HG02623 (cell line): ENCODE results near the gene DHRS13.
"Not testable (repeated sequence)": the region's sequence is repeated elsewhere in the genome, so short reads cannot be mapped to it uniquely, and the experiment has no call there.

Source experiments
- ATAC-seq: cut with Tn5 transposase; IDR thresholded peaks from one replicate; pipeline ENCODE4 v1.9.1; 2021; ENCODE audit warnings: moderate library complexity; ENCODE audit not compliant: unreplicated experiment

DHRS13 gene

DNA sequence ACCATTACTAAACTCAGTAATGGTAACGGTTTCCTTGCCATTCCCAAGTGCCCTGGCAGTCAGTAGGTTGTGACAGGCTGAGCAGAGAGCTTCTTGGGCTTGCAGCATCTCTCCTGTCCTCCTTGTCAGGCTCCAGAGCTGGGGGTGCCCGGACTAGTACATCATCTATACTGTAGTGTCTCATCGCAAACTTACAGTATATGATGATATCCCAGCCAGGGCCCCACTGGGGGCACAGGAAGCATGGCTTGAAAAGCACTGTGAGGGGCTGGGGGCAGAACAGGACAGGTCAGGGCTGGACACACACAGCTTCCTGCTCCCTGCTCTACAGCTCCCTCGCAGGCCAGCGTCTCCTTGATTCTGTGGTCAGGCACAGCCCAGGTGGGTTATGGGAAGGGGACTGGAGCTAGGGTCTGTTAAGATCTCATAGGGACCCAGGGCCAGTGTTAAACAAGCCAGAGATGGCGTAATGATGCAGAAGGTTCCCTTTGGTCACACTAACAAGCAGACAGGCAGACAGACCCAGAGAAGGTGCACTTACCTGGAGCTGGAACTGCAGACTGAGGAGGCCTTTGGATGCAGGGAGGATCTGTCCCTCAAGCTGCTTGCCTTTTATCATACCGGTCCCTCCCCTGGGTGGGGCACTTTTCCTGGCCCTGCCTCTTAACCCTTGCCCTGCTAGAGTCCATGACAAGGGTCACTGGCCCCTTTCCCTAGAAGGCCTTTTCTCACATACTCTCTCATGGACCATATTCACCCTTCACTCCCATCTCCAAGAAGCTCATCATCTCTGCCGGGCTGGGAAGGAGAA, 41.3 kb downstream of the DHRS13 start:
- no peak for ATAC-seq

DNA sequence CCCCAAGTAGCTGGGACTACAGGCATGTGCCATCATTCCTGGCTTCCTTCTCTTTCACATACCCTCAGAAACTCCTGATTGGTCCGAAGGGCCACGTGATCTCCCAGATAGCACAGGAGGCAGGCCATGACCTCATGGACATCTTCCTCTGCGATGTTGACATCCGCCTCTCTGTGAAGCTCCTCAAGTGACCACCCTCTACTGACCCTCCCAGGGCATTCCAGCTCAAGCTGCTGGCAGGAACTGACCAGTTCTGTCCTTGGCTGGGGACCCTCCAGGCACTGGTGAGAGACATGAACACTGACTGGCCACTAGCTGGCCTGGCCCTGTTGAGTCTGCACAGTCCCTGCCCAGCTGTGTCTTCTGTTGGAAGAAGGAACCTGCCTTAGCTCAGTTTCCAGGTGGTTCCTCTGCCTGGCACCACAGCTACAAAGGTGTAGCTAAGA, 42.5 kb downstream of the DHRS13 start:
- no peak for ATAC-seq

DNA sequence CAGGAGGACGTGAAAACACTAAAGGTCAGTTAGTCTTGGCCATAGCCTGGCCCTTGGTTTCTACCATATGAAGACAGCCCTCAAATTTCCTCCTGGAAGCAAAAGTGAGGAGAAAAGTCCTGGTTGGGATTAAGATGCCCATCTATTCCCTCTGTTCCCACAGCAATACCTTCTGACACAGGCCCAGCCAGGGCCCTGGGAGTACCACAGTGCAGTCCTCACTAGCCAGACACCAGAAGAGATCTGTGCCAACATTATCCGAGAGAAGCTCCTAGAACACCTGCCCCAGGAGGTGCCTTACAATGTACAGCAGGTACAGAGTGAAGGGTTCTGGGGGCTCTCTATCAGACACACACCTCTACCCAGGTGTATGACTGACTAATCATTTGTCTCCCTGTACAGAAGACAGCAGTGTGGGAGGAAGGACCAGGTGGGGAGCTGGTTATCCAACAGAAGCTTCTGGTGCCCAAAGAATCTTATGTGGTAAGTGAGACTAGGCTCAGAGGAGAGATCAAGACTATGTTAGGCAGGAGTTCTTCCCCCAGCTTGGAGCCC, 44.0 kb downstream of the DHRS13 start:
- ATAC-seq = no peak

DNA sequence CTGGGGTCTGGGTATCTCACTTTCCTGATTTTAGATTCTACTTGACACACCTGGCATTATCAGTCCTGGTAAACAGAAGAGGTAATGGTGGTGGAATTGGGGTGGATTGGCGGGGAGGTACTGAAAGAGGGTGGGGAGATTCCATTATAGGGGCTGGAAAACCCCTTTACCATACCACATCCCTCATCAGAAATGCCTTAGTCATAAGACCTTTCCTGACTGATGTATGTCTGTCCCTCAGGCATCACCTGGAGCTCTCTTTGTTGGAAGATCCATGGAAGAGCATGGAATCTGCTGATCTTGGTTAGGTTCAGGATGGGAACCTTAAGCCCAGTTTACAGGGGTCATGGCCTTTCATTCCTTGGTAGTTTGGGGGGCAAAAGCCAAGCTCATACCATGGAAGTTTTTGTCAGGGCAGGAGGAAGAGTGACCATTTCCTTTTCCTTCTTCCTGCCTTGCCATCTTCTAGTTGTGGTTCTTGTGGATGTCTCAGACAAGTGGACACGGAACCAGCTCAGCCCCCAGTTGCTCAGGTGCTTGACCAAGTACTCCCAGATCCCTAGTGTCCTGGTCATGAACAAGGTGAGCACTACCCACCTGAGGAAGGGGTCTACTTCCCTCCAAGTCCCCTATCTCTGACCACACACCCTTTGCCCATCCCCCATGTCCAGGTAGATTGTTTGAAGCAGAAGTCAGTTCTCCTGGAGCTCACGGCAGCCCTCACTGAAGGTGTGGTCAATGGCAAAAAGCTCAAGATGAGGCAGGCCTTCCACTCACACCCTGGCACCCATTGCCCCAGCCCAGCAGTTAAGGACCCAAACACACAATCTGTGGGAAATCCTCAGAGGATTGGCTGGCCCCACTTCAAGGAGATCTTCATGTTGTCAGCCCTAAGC, 44.7 kb downstream of the DHRS13 start:
- ATAC-seq = no peak

DNA sequence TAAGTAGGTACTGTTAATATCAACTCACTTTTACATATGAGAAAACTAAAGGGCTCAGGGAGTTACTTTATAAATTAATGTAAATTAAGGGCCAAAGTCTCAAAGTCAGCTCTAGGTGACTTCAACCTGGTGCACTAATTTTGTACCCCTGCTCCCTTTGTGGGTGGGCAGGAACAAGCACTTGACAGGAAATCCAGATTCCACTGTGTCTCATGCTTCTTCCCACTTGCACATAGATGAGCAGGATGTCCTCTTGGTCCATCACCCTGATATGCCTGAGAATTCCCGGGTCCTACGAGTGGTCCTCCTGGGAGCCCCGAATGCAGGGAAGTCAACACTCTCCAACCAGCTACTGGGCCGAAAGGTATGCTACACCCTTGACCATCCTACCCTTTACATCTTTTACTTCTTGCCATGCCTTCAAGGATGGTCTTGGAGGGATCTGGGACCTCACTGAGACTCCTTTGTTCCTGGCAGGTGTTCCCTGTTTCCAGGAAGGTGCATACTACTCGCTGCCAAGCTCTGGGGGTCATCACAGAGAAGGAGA, 46.8 kb downstream of the DHRS13 start:
- ATAC-seq = no peak

DNA sequence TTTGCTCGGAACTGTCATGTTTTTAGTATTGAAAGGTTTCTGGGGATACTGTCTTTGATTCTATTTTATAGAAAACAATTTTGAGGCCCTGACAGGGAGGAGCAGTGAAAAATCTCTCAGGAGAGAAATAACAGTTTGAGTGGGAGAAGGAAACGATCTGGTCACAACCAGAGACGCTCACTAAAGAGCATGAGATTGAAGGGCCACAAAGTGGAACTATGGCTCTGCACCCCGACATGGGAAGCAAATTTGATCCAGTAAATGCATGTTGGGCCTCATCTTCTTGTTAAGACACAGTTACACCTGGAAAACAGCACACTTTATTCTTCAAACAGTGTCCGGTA, 47.6 kb downstream of the DHRS13 start:
- ATAC-seq = no peak

DNA sequence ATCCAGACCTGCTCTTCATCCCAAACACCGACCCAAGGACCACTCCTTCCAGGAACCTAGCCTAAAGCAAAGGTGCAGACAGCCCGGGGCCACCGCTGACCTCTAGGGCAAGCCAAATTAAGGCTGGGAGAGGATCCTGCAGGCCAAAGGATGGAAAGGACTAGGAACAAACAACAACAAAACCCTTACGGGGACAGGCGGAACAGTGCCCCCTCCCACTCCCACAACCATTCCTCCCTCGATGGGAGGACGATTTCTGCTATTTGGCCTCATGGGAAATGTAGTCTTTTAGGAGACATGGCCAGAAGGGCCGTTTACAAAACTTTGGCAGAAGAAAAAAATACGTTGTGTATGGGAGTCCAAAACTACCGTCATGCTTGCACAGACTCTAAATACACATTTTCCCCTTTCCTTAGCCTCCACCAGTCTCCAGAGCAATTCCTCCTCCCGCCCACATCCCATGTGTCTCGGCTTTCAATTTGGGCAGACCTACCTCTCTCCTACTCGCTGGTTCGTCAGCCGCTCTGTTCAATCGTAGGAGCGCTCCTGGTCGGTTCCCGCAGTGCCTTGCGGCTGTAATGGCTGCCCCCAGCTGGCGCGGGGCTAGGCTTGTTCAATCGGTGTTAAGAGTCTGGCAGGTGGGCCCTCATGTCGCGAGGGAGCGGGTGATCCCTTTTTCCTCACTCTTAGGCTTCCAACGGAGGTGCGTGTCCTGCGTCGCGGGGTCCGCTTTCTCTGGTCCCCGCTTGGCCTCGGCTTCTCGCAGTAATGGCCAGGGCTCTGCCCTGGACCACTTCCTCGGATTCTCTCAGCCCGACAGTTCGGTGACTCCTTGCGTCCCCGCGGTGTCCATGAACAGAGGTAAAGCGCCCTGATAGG, 48.2 kb downstream of the DHRS13 start, which contains the start of gene ERAL1:
Gene ERAL1 (plus strand): TSS at position 560 of the 879 bp plus-strand sequence. CDS start 19 bp downstream, at position 579.
- peak; percentile 79 for ATAC-seq

DNA sequence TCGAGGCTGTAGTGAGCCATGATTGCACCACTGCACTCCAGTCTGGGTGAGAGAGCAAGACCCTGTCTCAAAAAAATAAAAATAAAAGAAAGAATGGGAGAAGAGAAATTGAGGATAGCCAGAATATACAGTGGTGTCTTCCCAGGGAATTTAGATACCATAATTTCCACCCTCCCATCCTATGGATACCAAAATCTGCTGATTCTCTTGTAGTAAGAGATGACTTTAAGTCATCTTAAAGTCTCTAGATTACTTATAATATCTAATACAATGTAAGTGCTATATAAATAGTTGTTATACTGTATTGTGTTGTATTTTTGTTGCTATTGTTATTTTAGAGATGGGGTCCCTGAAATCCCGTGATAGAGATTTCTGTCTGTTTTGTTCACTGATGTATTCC, 49.6 kb downstream of the DHRS13 start:
- ATAC-seq = no peak

DNA sequence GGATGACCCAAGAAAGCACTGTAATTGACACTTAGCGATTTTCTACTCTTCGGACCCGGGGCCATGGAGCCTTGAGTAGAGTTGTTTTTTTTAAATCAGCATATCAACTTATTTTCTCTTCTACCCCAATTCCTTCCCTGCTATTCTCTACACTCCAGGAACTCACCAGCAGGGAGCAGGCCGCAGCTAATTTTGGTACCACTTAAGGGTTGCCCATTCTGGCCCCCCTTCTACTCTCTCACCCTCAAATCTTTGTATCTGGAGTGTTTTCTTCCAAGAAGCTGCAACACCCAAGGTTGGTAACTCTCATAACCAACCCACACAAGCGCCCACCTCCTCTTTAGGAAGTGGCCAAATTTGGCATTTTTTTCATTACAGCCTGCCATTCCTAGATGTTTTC, 53.6 kb downstream of the DHRS13 start:
- no peak for ATAC-seq

DNA sequence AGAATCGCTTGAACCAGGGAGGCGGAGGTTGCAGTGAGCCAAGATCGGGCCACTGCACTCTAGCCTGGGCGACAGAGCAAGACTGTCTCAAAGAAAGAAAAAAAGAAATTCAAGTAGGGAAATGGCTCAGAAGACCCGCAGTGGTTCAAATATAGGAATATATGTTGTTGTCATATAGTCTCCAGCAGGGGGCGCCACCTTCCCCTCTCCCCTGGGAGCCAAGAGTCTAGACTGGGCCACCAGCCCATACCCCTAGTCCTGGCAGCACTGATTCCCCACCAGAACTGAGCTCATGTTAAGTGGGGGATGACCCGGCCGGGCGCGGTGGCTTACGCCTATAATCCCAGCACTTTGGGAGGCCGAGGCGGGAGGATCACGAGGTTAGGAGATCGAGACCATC, 54.2 kb downstream of the DHRS13 start:
- not testable (repeated sequence) for ATAC-seq
